ENCODE data around the gene ZNF578.
"Not testable (repeated sequence)": the region's sequence is repeated elsewhere in the genome, so short reads cannot be mapped to it uniquely, and the experiment has no call there.

The ZNF578 gene

GRCh38 chr19:52536448-52536800, 83.1 kb downstream of the ZNF578 start:
- DNase-seq (ENCODE audit: low read depth) = peak; percentile 12
- Histone ChIP-seq H3K9ac (ENCODE audit: low read length) (peak overlapping the region; percentile 79), H3K36me3 (ENCODE audit: control insufficient read depth, insufficient read depth, low read length, severe bottlenecking) (peaks cover 14% of the 10 kb centered on the region), H3K4me3 (ENCODE audit: low read length) (peak overlapping the region; percentile 86), H3K9me3 (ENCODE audit: control insufficient read depth, low read length) (no peaks in the 10 kb centered on the region), H3K27me3 (replicated peaks; ENCODE audit: control insufficient read depth, insufficient read depth, low read length) (no peaks in the 10 kb centered on the region), H3K4me1 (ENCODE audit: control insufficient read depth, insufficient read depth, low read length) (peaks cover 5% of the 10 kb centered on the region)

- not testable (repeated sequence) for H3K9ac ChIP-seq (ENCODE audit: low read length); H3K27me3 ChIP-seq (replicated peaks; ENCODE audit: control insufficient read depth, insufficient read depth, low read length); H3K4me1 ChIP-seq (ENCODE audit: control insufficient read depth, insufficient read depth, low read length); H3K4me3 ChIP-seq (ENCODE audit: low read length); H3K9me3 ChIP-seq (ENCODE audit: control insufficient read depth, low read length); DNase-seq (ENCODE audit: low read depth)
- H3K36me3 ChIP-seq (ENCODE audit: control insufficient read depth, insufficient read depth, low read length, severe bottlenecking) = peaks cover 19% of the 10 kb centered on the region
These were observed 85.5 kb downstream of the ZNF578 start for GRCh38 chr19:52538815-52539214.

- H3K27me3 ChIP-seq (replicated peaks; ENCODE audit: control insufficient read depth, insufficient read depth, low read length); H3K4me3 ChIP-seq (ENCODE audit: low read length); H3K9me3 ChIP-seq (ENCODE audit: control insufficient read depth, low read length); H3K9ac ChIP-seq (ENCODE audit: low read length); H3K4me1 ChIP-seq (ENCODE audit: control insufficient read depth, insufficient read depth, low read length); DNase-seq (ENCODE audit: low read depth): not testable (repeated sequence)
- peaks cover 40% of the 10 kb centered on the region for H3K36me3 ChIP-seq (ENCODE audit: control insufficient read depth, insufficient read depth, low read length, severe bottlenecking)
These were observed 87.8 kb downstream of the ZNF578 start for GRCh38 chr19:52541176-52541575.

- H3K9ac ChIP-seq (ENCODE audit: low read length) = no peak overlapping the region
- H3K36me3 ChIP-seq (ENCODE audit: control insufficient read depth, insufficient read depth, low read length, severe bottlenecking) = peaks cover 44% of the 10 kb centered on the region
- H3K4me1 ChIP-seq (ENCODE audit: control insufficient read depth, insufficient read depth, low read length) = no peaks in the 10 kb centered on the region
- no peak overlapping the region for H3K4me3 ChIP-seq (ENCODE audit: low read length)
- no peak for DNase-seq (ENCODE audit: low read depth)
- peaks cover 8% of the 10 kb centered on the region for H3K9me3 ChIP-seq (ENCODE audit: control insufficient read depth, low read length)
- H3K27me3 ChIP-seq (replicated peaks; ENCODE audit: control insufficient read depth, insufficient read depth, low read length) = no peaks in the 10 kb centered on the region
These were observed 88.3 kb downstream of the ZNF578 start for GRCh38 chr19:52541608-52542007.

GRCh38 chr19:52542541-52542940, 89.2 kb downstream of the ZNF578 start:
- H3K9me3 ChIP-seq (ENCODE audit: control insufficient read depth, low read length) = peaks cover 14% of the 10 kb centered on the region
- peaks cover 53% of the 10 kb centered on the region for H3K36me3 ChIP-seq (ENCODE audit: control insufficient read depth, insufficient read depth, low read length, severe bottlenecking)
- not testable (repeated sequence) for DNase-seq (ENCODE audit: low read depth); H3K27me3 ChIP-seq (replicated peaks; ENCODE audit: control insufficient read depth, insufficient read depth, low read length); H3K4me1 ChIP-seq (ENCODE audit: control insufficient read depth, insufficient read depth, low read length); H3K9ac ChIP-seq (ENCODE audit: low read length); H3K4me3 ChIP-seq (ENCODE audit: low read length)

GRCh38 chr19:52542984-52543664, 89.8 kb downstream of the ZNF578 start:
- Histone ChIP-seq H3K9ac (ENCODE audit: low read length) (no peak overlapping the region), H3K36me3 (ENCODE audit: control insufficient read depth, insufficient read depth, low read length, severe bottlenecking) (peaks cover 59% of the 10 kb centered on the region), H3K4me3 (ENCODE audit: low read length) (no peak overlapping the region), H3K27me3 (replicated peaks; ENCODE audit: control insufficient read depth, insufficient read depth, low read length) (no peaks in the 10 kb centered on the region), H3K4me1 (ENCODE audit: control insufficient read depth, insufficient read depth, low read length) (no peaks in the 10 kb centered on the region), H3K9me3 (ENCODE audit: control insufficient read depth, low read length) (peaks cover 18% of the 10 kb centered on the region)
- DNase-seq (ENCODE audit: low read depth) = no peak

GRCh38 chr19:52554216-52554971, 101.0 kb downstream of the ZNF578 start:
- no peak for DNase-seq (ENCODE audit: low read depth)
- no peaks in the 10 kb centered on the region for H3K4me1 ChIP-seq (ENCODE audit: control insufficient read depth, insufficient read depth, low read length)
- H3K27me3 ChIP-seq (replicated peaks; ENCODE audit: control insufficient read depth, insufficient read depth, low read length) = no peaks in the 10 kb centered on the region
- peaks cover 96% of the 10 kb centered on the region for H3K9me3 ChIP-seq (ENCODE audit: control insufficient read depth, low read length)
- peak overlapping the region; percentile 73 for H3K4me3 ChIP-seq (ENCODE audit: low read length)
- H3K9ac ChIP-seq (ENCODE audit: low read length) = no peak overlapping the region
- peaks cover 87% of the 10 kb centered on the region for H3K36me3 ChIP-seq (ENCODE audit: control insufficient read depth, insufficient read depth, low read length, severe bottlenecking)

GRCh38 chr19:52557231-52557995, 104.1 kb downstream of the ZNF578 start:
- peaks cover 93% of the 10 kb centered on the region for H3K9me3 ChIP-seq (ENCODE audit: control insufficient read depth, low read length)
- no peak for DNase-seq (ENCODE audit: low read depth)
- no peak overlapping the region for H3K9ac ChIP-seq (ENCODE audit: low read length)
- H3K27me3 ChIP-seq (replicated peaks; ENCODE audit: control insufficient read depth, insufficient read depth, low read length) = no peaks in the 10 kb centered on the region
- H3K36me3 ChIP-seq (ENCODE audit: control insufficient read depth, insufficient read depth, low read length, severe bottlenecking) = peaks cover 77% of the 10 kb centered on the region
- H3K4me3 ChIP-seq (ENCODE audit: low read length) = peak overlapping the region; percentile 62
- no peaks in the 10 kb centered on the region for H3K4me1 ChIP-seq (ENCODE audit: control insufficient read depth, insufficient read depth, low read length)

GRCh38 chr19:52558732-52559445, 105.5 kb downstream of the ZNF578 start:
- H3K4me1 ChIP-seq (ENCODE audit: control insufficient read depth, insufficient read depth, low read length); H3K27me3 ChIP-seq (replicated peaks; ENCODE audit: control insufficient read depth, insufficient read depth, low read length); DNase-seq (ENCODE audit: low read depth); H3K9ac ChIP-seq (ENCODE audit: low read length): not testable (repeated sequence)
- H3K4me3 ChIP-seq (ENCODE audit: low read length) = peak overlapping the region; percentile 27
- peaks cover 77% of the 10 kb centered on the region for H3K36me3 ChIP-seq (ENCODE audit: control insufficient read depth, insufficient read depth, low read length, severe bottlenecking)
- H3K9me3 ChIP-seq (ENCODE audit: control insufficient read depth, low read length) = peaks cover 93% of the 10 kb centered on the region

GRCh38 chr19:52561611-52562010, 108.3 kb downstream of the ZNF578 start:
- DNase-seq (ENCODE audit: low read depth); H3K4me1 ChIP-seq (ENCODE audit: control insufficient read depth, insufficient read depth, low read length); H3K9ac ChIP-seq (ENCODE audit: low read length); H3K27me3 ChIP-seq (replicated peaks; ENCODE audit: control insufficient read depth, insufficient read depth, low read length): not testable (repeated sequence)
- Histone ChIP-seq H3K36me3 (ENCODE audit: control insufficient read depth, insufficient read depth, low read length, severe bottlenecking) (peaks cover 64% of the 10 kb centered on the region), H3K4me3 (ENCODE audit: low read length) (peak overlapping the region; percentile 16), H3K9me3 (ENCODE audit: control insufficient read depth, low read length) (peaks cover 86% of the 10 kb centered on the region)
